Motor neuron (in vitro differentiated cells): ENCODE measurements around the gene ME3. TPM values are rescaled to one million over a fixed set of nuclear protein-coding genes. Genes with fewer than 3 reads are reported as not detected.

Experiments used
- ATAC-seq, 8 experiments: fragments of 200-7000 bp; cut with Tn5 transposase; replicated peaks in 6 of 8; 2 replicates each; pipeline ENCODE4 v1.8.0; 2021; ENCODE audit warnings: mild to moderate bottlenecking in 8 of 8, moderate library complexity in 8 of 8
- H3K27ac ChIP-seq, 2 donors: fragments of 250-450 bp; sonication (Bioruptor Pico); 2 replicates each; pipeline ENCODE4 v1.9.0; 2021; ENCODE audit warnings: antibody characterized with exemption in 2 of 2, mild to moderate bottlenecking in 2 of 2, moderate library complexity in 1 of 2
- H3K4me1 ChIP-seq, 2 donors: fragments of 250-450 bp; sonication (Bioruptor Pico); replicated peaks in 1 of 2; 2 replicates each; pipeline ENCODE4 v1.6.1; 2021; ENCODE audit warnings: antibody characterized with exemption in 2 of 2, mild to moderate bottlenecking in 2 of 2, moderate library complexity in 1 of 2
- H3K4me3 ChIP-seq, 5 donors: fragments of 250-450 bp; sonication (Bioruptor Pico); 2 replicates each; pipeline ENCODE4 v1.9.0; 2021; ENCODE audit warnings: antibody characterized with exemption in 5 of 5, mild to moderate bottlenecking in 5 of 5, moderate library complexity in 4 of 5
- WGBS, 10 experiments: fragments of 450-650 bp; shearing (Covaris generic); methylation state at CpG; one replicate each; pipeline ENCODE4 v1.0.0; 2022; 5-methylcytosine and 5-hydroxymethylcytosine counted together
- in situ Hi-C, 9 experiments: fragments of 400-800 bp; cut with MboI; loops; one replicate each; pipeline ENCODE4 v1.15.0; 2021; ENCODE audit warnings: low sequenced_read_pairs in 9 of 9, low pct_unique_long_range_greater_than_20kb in 2 of 9; ENCODE audit not compliant: unreplicated experiment in 9 of 9
- total RNA-seq, 8 experiments: library from RNA; unstranded; fragments of 300-600 nt; gene quantifications; 2 replicates each; pipeline versions ENCODE4 v1.2.3 to v1.2.4, GENCODE V29; 2022

ME3 gene
- total RNA-seq, 8 experiments from 2014 or later = 3.3 to 13.0 (median 9.6) TPM

DNA sequence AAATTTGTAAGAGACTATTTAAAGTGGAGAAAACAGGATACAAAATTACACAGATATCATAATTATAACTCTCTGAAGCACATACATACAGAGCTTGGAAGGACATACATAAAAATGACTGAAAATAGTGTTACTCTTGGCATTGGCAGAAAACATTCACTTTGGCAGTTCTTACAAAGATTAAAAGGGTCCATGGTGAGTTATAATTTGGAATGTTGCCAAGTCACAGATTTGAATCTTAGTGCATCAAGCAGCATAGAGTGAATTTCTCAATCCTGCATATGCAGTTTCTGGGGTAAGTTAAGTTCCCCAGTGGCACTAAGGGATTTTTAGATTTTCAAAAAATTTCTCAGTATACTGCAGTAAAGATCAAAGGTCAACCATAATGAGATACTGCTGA, 181.8 kb downstream of the ME3 start:
- in situ Hi-C loops = no loop called here
- H3K4me1 ChIP-seq = peaks cover 12 to 18% of the 10 kb centered on the region in 2 donors
- no peak overlapping the region for H3K27ac ChIP-seq
- no peak overlapping the region for H3K4me3 ChIP-seq
- ATAC-seq = peak in 1 of 8 experiments; percentile 15

DNA sequence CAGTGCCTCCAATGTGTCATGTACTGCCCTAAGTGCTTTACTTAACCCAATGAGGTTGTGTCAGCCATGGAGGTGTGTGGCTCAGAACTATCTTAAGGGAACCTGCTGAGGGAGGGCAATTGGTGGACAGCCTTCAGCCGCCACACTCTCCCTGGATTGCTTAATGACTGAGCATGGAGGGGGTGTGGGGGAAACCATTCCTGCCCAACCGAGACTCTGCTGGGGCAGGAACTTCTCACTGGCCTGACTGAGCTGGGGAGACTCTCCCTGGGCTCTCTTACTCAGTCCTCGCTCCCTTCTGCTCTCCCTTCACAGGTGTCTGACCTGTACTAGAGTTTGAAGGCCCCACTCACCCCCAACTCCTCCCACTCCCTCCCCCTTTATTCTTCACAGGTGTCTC, 183.0 kb downstream of the ME3 start:
- Histone ChIP-seq H3K4me3 (no peak overlapping the region), H3K4me1 (peaks cover 17 to 25% of the 10 kb centered on the region in 2 donors), H3K27ac (no peak overlapping the region)
- in situ Hi-C loops = no loop called here
- no peak for ATAC-seq
- whole genome bisulfite sequencing, 10 experiments = 80 to 100% (median 100%) methylated on average over 1 to 2 of the region's 3 CpGs; no CpG with 5 or more reads in 6 of the 10 experiments

DNA sequence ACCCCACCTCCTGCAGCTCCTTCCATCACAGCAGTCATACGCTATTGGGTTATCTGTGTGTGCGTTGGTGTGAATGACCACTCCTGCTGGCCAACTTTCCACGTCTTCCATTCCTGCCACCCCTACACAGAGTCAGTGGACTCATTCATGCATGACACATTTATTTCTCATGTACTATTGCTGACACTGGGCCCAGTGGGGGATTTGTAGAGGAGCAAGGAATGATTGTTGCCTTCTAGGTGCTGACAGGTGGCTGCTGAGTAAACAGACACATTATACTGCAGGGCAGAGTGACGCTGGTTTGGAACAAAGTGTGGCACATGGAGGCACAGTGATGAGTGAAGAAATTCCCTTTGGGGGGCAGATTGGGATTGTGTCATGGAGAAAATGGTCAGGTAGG, 183.9 kb downstream of the ME3 start:
- Histone ChIP-seq H3K27ac (no peak overlapping the region), H3K4me3 (no peak overlapping the region), H3K4me1 (peaks cover 26 to 33% of the 10 kb centered on the region in 2 donors)
- no peak for ATAC-seq
- WGBS, 10 experiments = 80 to 100% (median 94%) methylated on average over 1 to 4 of the region's 4 CpGs; no CpG with 5 or more reads in 3 of the 10 experiments
- in situ Hi-C loops = no loop called here

DNA sequence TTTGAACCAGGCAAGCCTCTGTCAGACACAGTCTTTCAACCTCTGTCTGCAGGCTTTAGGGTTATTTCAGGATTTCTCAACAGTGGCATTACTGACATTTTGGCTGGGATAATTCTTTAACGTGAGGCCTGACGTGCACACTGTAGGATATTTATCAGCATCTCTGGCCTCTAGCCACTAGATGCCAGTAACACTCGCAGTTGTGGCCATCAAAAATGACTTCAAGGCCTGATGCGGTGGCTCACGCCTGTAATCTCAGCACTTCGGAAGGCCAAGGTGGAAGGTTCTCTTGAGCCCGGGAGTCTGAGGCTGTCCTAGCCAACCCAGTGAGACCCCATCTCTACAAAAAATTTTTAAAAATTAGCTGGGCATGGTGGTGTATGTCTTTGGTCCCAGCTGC, 184.7 kb downstream of the ME3 start:
- no peak overlapping the region for H3K4me3 ChIP-seq
- no peak overlapping the region for H3K27ac ChIP-seq
- in situ Hi-C loops = no loop called here
- H3K4me1 ChIP-seq = peaks cover 26 to 33% of the 10 kb centered on the region in 2 donors
- ATAC-seq = no peak
- 88 to 100% (median 96%) methylated on average over 4 to 6 of the region's 7 CpGs; no CpG with 5 or more reads in 6 of the 10 experiments for WGBS, 10 experiments

DNA sequence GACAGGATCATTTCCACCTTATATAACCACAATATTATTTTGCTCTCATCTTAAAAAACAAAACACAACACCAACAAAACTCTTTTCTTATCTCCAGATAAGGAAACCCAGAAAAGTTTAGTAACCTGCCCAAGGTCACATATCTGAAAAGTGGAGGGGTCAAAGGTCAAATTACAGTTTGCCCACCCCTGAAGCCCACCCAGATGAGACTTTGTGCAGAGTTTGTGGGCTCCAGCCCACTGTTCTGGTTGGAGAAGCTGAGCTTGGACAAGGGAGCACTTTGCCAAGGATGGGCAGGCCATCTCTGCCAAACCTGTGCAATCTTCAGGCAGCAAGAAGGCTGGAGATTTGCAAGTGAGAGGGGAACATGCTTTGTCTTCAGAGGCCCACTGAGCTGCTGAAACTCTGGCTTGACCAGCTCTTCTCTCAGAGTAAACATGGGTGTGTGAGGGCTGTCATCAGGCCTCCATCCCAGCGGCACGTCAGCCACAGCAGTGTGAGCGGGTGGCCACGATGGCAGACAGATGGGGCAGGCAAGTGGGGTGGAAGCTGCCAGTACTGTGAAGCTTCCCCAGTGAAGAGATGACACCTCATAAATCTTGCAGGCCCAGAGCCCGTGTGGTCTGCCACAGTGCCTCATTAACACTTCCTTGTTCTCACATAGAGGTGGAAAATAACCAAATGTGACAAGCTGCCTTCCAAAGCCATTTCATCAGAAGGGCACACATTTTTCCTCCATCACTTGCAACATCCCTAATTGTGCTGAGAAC, 186.0 kb downstream of the ME3 start:
- WGBS, 10 experiments = 0 to 83% (median 28%) methylated on average over 1 to 3 of the region's 5 CpGs; no CpG with 5 or more reads in 4 of the 10 experiments
- in situ Hi-C loops = no loop called here
- peak in 5 of 8 experiments; percentile 58 to 87 (median 77) for ATAC-seq

DNA sequence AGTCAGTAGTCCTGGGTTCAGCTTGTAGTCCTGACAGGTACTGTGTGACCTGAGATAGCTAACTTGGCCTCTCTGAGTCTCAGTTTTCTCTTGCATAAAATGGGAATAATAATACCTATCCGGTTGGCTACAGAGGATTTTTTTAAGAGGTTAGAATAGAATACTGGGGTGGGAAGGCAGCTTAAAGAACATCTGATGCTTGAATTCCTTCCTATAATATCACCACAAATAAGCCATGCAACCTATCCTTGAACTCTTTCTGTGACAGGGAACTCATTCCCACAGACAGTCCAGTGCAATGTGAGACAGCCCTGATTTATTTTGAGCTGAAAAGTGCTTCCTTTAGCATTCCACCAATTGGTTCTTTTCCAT, 187.6 kb downstream of the ME3 start:
- peaks cover 26 to 33% of the 10 kb centered on the region in 2 donors for H3K4me1 ChIP-seq
- H3K27ac ChIP-seq = no peak overlapping the region
- 50 to 100% (median 92%) methylated on average over 1 of the region's 1 CpG; no CpG with 5 or more reads in 2 of the 10 experiments for whole genome bisulfite sequencing, 10 experiments
- in situ Hi-C loops = no loop called here
- H3K4me3 ChIP-seq = no peak overlapping the region
- ATAC-seq = no peak

More for the DNA sequence above, 186.0 kb downstream of the ME3 start:
- H3K4me1 ChIP-seq = peaks cover 26 to 33% of the 10 kb centered on the region in 2 donors
- H3K27ac ChIP-seq = peak overlapping the region; percentile 37 to 54
- no peak overlapping the region for H3K4me3 ChIP-seq

DNA sequence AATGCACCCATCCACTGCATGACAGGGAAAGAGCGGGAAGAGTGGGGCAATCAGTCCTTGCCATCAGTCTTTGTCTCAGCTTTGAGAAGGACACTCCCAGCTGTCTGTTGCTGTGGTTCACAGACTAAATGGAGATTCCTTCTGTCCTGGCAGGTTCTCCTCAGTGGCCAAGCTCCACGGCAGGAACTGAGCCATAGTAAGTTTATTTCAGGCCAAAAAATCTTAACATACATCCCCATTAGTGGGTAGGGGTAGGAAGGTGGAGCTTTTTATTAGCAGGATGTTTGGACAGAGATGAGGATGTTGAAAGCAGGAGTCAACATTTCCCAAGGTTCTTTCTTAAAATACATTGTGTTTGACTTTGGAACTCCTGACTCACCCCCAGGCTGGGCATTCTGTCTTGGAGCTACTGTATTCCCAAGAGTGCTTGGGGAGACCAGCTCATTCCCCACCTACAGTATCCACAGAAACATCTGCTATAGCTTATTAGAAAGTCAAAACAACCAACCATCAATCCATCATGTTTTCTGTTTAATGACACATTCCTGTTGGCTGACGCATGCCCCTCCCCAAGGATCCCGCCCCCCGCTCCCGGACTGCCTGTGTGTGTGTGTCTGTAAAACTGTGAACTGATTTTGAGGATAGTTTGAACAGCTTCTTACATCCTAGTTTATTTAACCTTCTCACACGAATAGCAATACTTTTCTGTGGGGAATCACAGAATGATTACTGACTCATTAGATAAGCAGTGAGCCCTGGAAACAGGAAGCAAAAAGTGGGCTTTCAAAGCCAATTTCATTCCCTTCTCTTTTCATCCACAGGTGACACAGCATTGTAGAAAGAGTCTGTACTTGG, 188.2 kb downstream of the ME3 start:
- peak; percentile 79 to 88 (median 87) for ATAC-seq
- WGBS, 10 experiments = 0 to 60% (median 25%) methylated on average over 1 to 6 of the region's 7 CpGs
- H3K4me3 ChIP-seq = no peak overlapping the region
- H3K4me1 ChIP-seq = peaks cover 26 to 33% of the 10 kb centered on the region in 2 donors
- peak overlapping the region in 1 of 2 donors; percentile 65 for H3K27ac ChIP-seq
- in situ Hi-C loops = no loop called here

DNA sequence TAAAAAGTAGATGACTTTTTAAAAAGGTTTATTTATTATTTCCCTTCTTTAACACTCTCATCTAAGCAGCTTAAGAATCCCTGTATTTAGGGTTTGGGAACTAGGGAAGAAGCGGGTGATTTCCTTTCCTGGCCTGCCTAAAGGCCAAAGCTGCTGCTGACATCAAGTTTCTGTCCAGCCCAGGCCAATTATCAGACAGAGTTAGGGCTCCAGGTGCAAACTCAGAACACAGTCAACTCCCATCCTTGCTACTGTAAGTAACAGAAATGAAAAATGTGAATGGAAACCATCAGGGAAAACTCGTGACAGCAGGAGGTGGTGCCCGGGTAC, 188.8 kb downstream of the ME3 start:
- ATAC-seq = no peak
- Histone ChIP-seq H3K4me1 (peaks cover 26 to 33% of the 10 kb centered on the region in 2 donors), H3K4me3 (no peak overlapping the region), H3K27ac (no peak overlapping the region)
- 30 to 80% (median 49%) methylated on average over 2 to 3 of the region's 3 CpGs; no CpG with 5 or more reads in 2 of the 10 experiments for WGBS, 10 experiments
- in situ Hi-C loops = no loop called here

DNA sequence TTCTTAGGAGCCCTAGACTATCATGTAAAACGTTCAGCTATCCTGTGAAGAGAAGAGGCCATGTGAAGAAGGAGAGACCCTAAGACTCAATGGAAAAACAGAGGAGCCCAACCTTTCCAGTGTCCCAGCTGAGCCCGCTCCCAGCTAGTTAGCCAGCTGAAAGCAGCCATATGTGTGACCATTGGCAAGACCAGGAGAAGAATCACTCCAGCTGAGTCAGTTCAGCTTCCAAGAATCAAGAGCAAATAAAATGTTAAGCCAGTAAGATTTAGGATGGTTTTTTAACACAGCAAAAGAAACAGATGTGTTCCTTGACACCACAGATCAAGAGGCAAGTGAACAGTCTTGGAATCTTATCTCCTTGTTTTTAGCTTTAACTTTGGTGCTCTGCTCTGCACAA, 189.7 kb downstream of the ME3 start:
- Histone ChIP-seq H3K4me1 (peaks cover 26 to 33% of the 10 kb centered on the region in 2 donors), H3K4me3 (no peak overlapping the region), H3K27ac (no peak overlapping the region)
- 20 to 100% (median 65%) methylated on average over 1 to 2 of the region's 2 CpGs; no CpG with 5 or more reads in 4 of the 10 experiments for WGBS, 10 experiments
- in situ Hi-C loops = no loop called here
- no peak for ATAC-seq

DNA sequence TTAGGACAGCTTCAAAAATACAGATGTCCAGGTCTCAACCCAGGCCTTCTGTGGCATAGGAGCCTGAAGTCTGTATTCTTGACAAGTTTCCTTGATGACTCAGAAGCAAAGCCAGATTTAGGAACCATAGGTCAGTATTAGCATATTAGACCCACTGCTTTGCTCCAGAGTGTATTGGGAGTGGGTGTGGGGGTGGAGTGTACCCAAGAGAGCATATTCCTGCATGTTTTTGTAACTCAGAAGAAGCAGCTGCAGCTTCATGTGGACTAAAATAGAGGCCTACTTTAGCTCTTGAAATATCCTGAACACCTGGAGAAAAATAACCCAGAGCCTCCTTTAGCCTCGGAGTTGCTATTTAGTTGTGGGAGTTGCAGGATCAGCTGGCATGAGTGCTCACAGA, 191.0 kb downstream of the ME3 start:
- WGBS, 10 experiments = 43 to 100% (median 100%) methylated on average over 1 of the region's 1 CpG; no CpG with 5 or more reads in 7 of the 10 experiments
- in situ Hi-C loops = no loop called here
- Histone ChIP-seq H3K4me1 (peaks cover 17 to 24% of the 10 kb centered on the region in 2 donors), H3K27ac (no peak overlapping the region), H3K4me3 (no peak overlapping the region)
- peak in 1 of 8 experiments; percentile 4 for ATAC-seq

DNA sequence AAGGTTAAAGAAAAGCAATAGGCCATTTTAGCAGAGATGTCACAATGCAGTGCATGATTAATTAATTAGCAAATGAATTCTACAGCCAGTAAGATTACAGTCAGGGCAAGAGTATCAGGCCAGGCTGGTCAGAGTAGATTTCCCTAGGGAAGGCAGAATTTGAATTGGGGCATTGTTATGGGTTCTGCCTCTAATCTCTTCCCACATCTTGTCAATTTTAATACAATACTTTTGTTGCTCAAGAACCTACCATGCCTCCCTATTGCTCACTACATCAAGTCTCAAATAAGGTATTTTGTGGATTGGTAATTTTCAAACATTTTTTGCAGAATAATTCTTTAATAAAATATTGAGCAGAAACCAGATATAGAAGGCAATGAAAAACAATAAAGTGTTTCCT, 194.1 kb downstream of the ME3 start:
- H3K4me1 ChIP-seq = no peaks in the 10 kb centered on the region
- no peak for ATAC-seq
- H3K27ac ChIP-seq = no peak overlapping the region
- H3K4me3 ChIP-seq = no peak overlapping the region
- in situ Hi-C loops = no loop called here

DNA sequence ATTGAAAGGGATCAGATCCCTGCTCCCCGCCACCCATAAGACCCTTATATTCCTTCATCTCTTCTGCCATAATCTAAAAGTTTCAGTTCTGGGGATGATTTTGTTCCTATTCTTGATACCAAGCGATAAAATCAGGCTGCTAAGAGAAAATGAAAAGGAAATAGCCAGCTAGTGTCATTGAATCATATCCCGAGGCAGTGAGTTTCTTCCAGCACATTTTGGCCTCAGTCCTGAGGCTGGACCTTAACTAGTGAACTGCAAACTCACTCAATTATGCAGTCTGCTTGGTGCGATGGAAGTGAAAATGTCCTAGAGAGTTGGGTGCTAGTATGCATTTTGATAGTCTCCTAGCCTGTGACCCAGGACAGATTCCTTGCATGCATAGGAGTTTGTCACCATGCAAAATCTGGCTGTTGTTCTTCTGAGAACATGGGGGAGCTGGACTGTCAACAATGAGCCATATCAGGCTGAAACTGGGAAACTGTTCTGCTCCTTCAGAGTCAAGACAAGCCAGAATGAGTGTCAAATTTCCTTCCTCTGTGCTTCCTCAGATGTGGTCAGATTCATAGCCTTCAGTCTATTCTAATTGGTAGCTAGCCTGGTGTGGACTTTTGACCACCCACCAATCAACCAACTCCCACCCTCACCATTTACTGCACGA, 194.8 kb downstream of the ME3 start:
- in situ Hi-C loops = no loop called here
- WGBS, 10 experiments = 43 to 92% (median 65%) methylated on average over 1 to 5 of the region's 5 CpGs; no CpG with 5 or more reads in 1 of the 10 experiments
- H3K27ac ChIP-seq = no peak overlapping the region
- no peaks in the 10 kb centered on the region for H3K4me1 ChIP-seq
- no peak overlapping the region for H3K4me3 ChIP-seq
- ATAC-seq = peak in 3 of 8 experiments; percentile 39 to 85 (median 44)
